ENCODE measurements around the gene BST1.

The BST1 gene

GRCh38 chr4:15668566-15669435, 34.1 kb upstream of the BST1 start:
- DNase-seq (ENCODE audit: extremely low read depth, low read depth): no peak
- TF ChIP-seq CTCF (IDR thresholded peaks at IDR 0.05; ENCODE audit: low read depth, low read length): no peak

DNA sequence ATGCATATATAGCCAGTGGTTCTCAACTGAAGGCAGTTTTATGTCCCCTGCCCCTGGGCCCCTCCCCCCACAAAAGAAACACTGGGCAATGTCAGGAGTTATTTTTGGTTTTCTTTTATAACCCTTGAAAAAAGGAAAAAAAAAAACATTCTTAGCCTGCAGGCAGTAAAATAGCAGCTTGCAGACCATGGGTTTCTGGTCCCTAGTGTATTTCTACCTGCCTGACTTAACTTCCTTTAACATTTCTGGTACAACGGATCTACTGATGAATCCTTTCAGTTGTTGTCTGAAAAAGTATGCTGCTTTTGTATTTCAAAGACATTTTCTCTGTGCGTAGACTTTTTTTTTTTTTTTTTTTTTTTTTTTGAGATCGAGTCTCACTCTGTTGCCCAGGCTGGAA, 32.3 kb upstream of the BST1 start:
- no peak for TF ChIP-seq CTCF (IDR thresholded peaks at IDR 0.05; ENCODE audit: low read depth, low read length)
- DNase-seq (ENCODE audit: extremely low read depth, low read depth): no peak

- no peak for TF ChIP-seq CTCF (IDR thresholded peaks at IDR 0.05; ENCODE audit: low read depth, low read length)
- no peak for DNase-seq (ENCODE audit: extremely low read depth, low read depth)
These were observed 30.8 kb upstream of the BST1 start for GRCh38 chr4:15672101-15672500.

DNA sequence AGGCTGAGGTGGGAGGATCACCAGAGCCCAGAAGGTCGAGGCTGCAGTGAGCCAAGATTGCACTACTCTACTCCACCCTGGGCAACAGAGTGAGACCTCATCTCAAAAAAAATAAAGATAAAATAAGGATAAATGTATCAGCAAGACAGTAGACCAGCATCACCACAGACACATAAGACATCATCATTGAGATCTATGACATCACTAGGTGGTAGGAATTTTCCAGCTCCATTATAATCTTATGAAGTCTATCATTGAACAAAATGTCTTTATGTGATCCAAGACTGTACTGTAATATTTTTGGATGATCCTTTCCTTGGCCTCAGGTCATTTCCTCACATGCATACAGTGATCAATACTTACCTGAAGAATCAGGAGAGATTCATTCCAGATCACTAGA, 29.5 kb upstream of the BST1 start:
- DNase-seq (ENCODE audit: extremely low read depth, low read depth): no peak

GRCh38 chr4:15674046-15674445, 28.8 kb upstream of the BST1 start:
- no peak for TF ChIP-seq CTCF (IDR thresholded peaks at IDR 0.05; ENCODE audit: low read depth, low read length)
- no peak for DNase-seq (ENCODE audit: extremely low read depth, low read depth)

More for the DNA sequence above, 29.5 kb upstream of the BST1 start:
- no peak for TF ChIP-seq CTCF (IDR thresholded peaks at IDR 0.05; ENCODE audit: low read depth, low read length)

DNA sequence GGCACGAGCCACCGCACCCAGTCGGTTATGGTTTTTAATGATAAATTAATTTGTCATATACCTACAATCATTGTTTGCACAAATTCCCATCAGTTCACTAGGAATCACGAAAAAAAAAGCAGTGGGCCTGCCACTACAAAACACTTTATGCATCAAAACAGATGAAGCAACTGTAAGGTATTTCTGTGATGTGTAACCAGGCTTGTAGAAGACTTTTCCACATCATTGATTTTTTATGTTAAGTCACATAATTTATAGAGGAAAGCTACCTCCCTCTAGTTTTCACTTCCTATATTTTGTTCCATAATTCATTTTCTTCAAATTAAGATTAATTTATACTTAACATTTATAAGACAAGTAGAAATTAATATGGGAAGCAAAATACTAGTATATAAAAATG, 27.9 kb upstream of the BST1 start:
- no peak for TF ChIP-seq CTCF (IDR thresholded peaks at IDR 0.05; ENCODE audit: low read depth, low read length)
- no peak for DNase-seq (ENCODE audit: extremely low read depth, low read depth)

DNA sequence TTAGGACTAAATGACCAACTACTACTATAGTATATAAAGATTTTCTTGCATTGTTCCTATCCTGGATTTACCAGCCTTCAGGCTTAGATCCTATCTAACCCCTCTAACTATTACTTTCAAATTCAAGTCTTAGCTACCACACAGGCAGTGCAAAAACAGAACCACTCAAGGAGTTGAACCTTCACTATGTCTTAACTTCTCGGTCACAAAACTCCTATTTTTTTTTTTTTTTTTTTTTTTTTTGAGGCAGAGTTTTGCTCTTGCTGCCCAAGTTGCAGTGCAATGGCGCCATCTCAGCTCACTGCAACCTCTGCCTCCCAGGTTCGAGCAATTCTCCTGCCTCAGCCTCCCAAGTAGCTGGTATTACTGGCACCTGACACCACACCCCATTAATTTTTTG, 27.5 kb upstream of the BST1 start:
- no peak for DNase-seq (ENCODE audit: extremely low read depth, low read depth)
- TF ChIP-seq CTCF (IDR thresholded peaks at IDR 0.05; ENCODE audit: low read depth, low read length): no peak
